K562 (cell line): ENCODE measurements around the gene LRRC25. TPM values are rescaled to one million over a fixed set of nuclear protein-coding genes. Genes with fewer than 3 reads are reported as not detected.

ENCODE experiments used
- ARID2 ChIP-seq: fragments of 450-650 bp; IDR thresholded peaks from 2 replicates; pipeline ENCODE4 v1.6.1; 2017; ENCODE audit warnings: antibody characterized with exemption, mild to moderate bottlenecking
- ATF1 ChIP-seq, 2 experiments: fragments of 450-650 bp in 1 of 2; IDR thresholded peaks; 2 replicates each; pipeline ENCODE4 v1.6.1; 2016; ENCODE audit warnings: missing compliant biosample characterization in 1 of 2, missing genetic modification characterization in 1 of 2
- BRF1 ChIP-seq: IDR thresholded peaks from 3 replicates; pipeline ENCODE4 v1.6.1; 2011; ENCODE audit warnings: borderline replicate concordance, mild to moderate bottlenecking; ENCODE audit not compliant: insufficient read length; ENCODE audit errors: extremely low read depth
- CC2D1A ChIP-seq: fragments of 450-650 bp; IDR thresholded peaks from 2 replicates; pipeline ENCODE4 v1.6.1; 2017; ENCODE audit warnings: mild to moderate bottlenecking
- CTBP1 ChIP-seq: fragments of 450-650 bp; IDR thresholded peaks from 2 replicates; pipeline ENCODE4 v1.6.1; 2016; ENCODE audit warnings: borderline replicate concordance
- DEAF1 ChIP-seq: fragments of 450-650 bp; formaldehyde crosslinking; IDR thresholded peaks from 2 replicates; pipeline ENCODE4 v1.4.0; 2020; ENCODE audit warnings: mild to moderate bottlenecking, moderate library complexity
- DPF2 ChIP-seq: fragments of 450-650 bp; IDR thresholded peaks from 2 replicates; pipeline ENCODE4 v1.6.1; 2016
- HDAC6 ChIP-seq: IDR thresholded peaks from 2 replicates; pipeline ENCODE4 v1.6.1; 2012; ENCODE audit warnings: low read depth, mild to moderate bottlenecking, control low read depth, inconsistent platforms, low read length, moderate library complexity
- MLLT1 ChIP-seq, 2 experiments: fragments of 450-650 bp; IDR thresholded peaks; 2 replicates each; pipeline ENCODE4 v1.6.1; 2016
- NELFE ChIP-seq: IDR thresholded peaks from 2 replicates; pipeline ENCODE4 v1.6.1; 2011; ENCODE audit warnings: mild to moderate bottlenecking; ENCODE audit not compliant: insufficient read depth, insufficient read length
- POU5F1 ChIP-seq: fragments of 150-350 bp; IDR thresholded peaks from 2 replicates; pipeline ENCODE4 v1.6.1; 2014; ENCODE audit warnings: borderline replicate concordance, low read length, low read depth, mild to moderate bottlenecking; ENCODE audit not compliant: partially characterized antibody
- PTRF ChIP-seq: fragments of 450-650 bp; IDR thresholded peaks from 2 replicates; pipeline ENCODE4 v1.6.1; 2016; ENCODE audit warnings: mild to moderate bottlenecking, missing genetic modification characterization, missing compliant biosample characterization
- RBFOX2 ChIP-seq: fragments of 200-400 bp; formaldehyde crosslinking; IDR thresholded peaks from 2 replicates; pipeline ENCODE4 v1.6.1; 2017; ENCODE audit warnings: low read depth, mild to moderate bottlenecking, low read length, moderate library complexity
- RUNX1 ChIP-seq: sonication (generic); IDR thresholded peaks from 2 replicates; pipeline ENCODE4 v1.6.1; 2016; ENCODE audit warnings: antibody characterized with exemption, low read depth
- SMARCE1 ChIP-seq: fragments of 450-650 bp; IDR thresholded peaks from 2 replicates; pipeline ENCODE4 v1.7.1; 2016; ENCODE audit warnings: mild to moderate bottlenecking
- ZNF23 ChIP-seq: fragments of 250-450 bp; sonication (Bioruptor Pico); IDR thresholded peaks from 2 replicates; pipeline ENCODE4 v1.4.0; 2020; ENCODE audit warnings: mild to moderate bottlenecking
- ZNF384 ChIP-seq: IDR thresholded peaks from 2 replicates; pipeline ENCODE4 v1.6.1; 2012; ENCODE audit warnings: low read depth, low read length, improper control_type of control experiment
- ZNF445 ChIP-seq: fragments of 250-450 bp; sonication (Bioruptor Pico); IDR thresholded peaks from 2 replicates; pipeline ENCODE4 v1.4.0; 2020; ENCODE audit warnings: low read depth, mild to moderate bottlenecking, moderate library complexity
- polyA plus RNA-seq, 8 experiments: library from polyadenylated mRNA; depleted of rRNA in 4 of 8; stranded (reverse) in 5 of 8; unstranded in 3 of 8; fragments of >200 nt; fragmentation: Nextera tagmentation in 2 of 8; fragmentation: Illumina TruSeq in 1 of 8; extraction: Ambion mirVana in 2 of 8; extraction: Trizol in 1 of 8; gene quantifications; 2 replicates each; pipeline versions ENCODE4 v1.2.1 to v1.2.3, GENCODE V29; 2011 to 2014; ENCODE audit warnings: inconsistent platforms in 1 of 8, missing spikeins in 1 of 8
- total RNA-seq, 7 experiments: library from RNA; depleted of rRNA in 6 of 7; stranded (reverse); fragments of >200 nt in 6 of 7; fragmentation: Illumina TruSeq in 2 of 7; extraction: Trizol in 2 of 7; gene quantifications; 2 replicates each; pipeline versions ENCODE4 v1.2.1 to v1.2.3, GENCODE V29; 2011 to 2021; ENCODE audit warnings: low replicate concordance in 1 of 7
- TF ChIP-seq, protein P1 (sequence below): fragments of 450-650 bp; IDR thresholded peaks from 2 replicates; pipeline ENCODE4 v1.6.1; 2016; ENCODE audit warnings: mild to moderate bottlenecking
- TF ChIP-seq, protein P2 (sequence below): fragments of 250-450 bp; sonication (Bioruptor Pico); IDR thresholded peaks from 2 replicates; pipeline ENCODE4 v1.8.0; 2022; ENCODE audit warnings: inconsistent platforms

Gene LRRC25
- total and polyA plus RNA-seq, 9 of the 15 experiments (the other 6 are each of a cell fraction or from before 2014, with no cell fraction given), result 0.07 to 0.36 (median 0.10) TPM; not detected in 3

- peak; percentile 62 to 85 for TF ChIP-seq MLLT1 (IDR thresholded peaks at IDR 0.05)
- peak; percentile 84 for TF ChIP-seq CTBP1
- TF ChIP-seq, protein P1, sequence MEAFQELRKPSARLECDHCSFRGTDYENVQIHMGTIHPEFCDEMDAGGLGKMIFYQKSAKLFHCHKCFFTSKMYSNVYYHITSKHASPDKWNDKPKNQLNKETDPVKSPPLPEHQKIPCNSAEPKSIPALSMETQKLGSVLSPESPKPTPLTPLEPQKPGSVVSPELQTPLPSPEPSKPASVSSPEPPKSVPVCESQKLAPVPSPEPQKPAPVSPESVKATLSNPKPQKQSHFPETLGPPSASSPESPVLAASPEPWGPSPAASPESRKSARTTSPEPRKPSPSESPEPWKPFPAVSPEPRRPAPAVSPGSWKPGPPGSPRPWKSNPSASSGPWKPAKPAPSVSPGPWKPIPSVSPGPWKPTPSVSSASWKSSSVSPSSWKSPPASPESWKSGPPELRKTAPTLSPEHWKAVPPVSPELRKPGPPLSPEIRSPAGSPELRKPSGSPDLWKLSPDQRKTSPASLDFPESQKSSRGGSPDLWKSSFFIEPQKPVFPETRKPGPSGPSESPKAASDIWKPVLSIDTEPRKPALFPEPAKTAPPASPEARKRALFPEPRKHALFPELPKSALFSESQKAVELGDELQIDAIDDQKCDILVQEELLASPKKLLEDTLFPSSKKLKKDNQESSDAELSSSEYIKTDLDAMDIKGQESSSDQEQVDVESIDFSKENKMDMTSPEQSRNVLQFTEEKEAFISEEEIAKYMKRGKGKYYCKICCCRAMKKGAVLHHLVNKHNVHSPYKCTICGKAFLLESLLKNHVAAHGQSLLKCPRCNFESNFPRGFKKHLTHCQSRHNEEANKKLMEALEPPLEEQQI, result no peak; the same call in 1 of the 2 replicates
- TF ChIP-seq HDAC6, result no peak
- peak; percentile 81 for TF ChIP-seq RBFOX2
- no peak for TF ChIP-seq ATF1 (CRISPR knock-in tag; IDR thresholded peaks at IDR 0.05)
- peak; percentile 86 for TF ChIP-seq ATF1 (tag; IDR thresholded peaks at IDR 0.05)
- TF ChIP-seq, protein P2, sequence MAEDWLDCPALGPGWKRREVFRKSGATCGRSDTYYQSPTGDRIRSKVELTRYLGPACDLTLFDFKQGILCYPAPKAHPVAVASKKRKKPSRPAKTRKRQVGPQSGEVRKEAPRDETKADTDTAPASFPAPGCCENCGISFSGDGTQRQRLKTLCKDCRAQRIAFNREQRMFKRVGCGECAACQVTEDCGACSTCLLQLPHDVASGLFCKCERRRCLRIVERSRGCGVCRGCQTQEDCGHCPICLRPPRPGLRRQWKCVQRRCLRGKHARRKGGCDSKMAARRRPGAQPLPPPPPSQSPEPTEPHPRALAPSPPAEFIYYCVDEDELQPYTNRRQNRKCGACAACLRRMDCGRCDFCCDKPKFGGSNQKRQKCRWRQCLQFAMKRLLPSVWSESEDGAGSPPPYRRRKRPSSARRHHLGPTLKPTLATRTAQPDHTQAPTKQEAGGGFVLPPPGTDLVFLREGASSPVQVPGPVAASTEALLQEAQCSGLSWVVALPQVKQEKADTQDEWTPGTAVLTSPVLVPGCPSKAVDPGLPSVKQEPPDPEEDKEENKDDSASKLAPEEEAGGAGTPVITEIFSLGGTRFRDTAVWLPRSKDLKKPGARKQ, result no peak
- TF ChIP-seq NELFE, result no peak
- no peak for TF ChIP-seq BRF1
- TF ChIP-seq ZNF384, result peak; percentile 17; the same call in 1 of the 2 replicates
- TF ChIP-seq POU5F1, result no peak
- peak; percentile 91; the same call in 1 of the 2 replicates for TF ChIP-seq CC2D1A
- no peak for TF ChIP-seq ZNF445 (CRISPR knock-in tag)
- no peak for TF ChIP-seq DEAF1 (CRISPR knock-in tag)
- TF ChIP-seq SMARCE1, result peak; percentile 95
- TF ChIP-seq ZNF23 (CRISPR knock-in tag), result 0 out of 2 replicates have a peak, but pooled peaks have one; percentile 23
- 0 out of 2 replicates have a peak, but pooled peaks have one; percentile 60 for TF ChIP-seq PTRF (tag)
- TF ChIP-seq ARID2, result no peak
- peak; percentile 99 for TF ChIP-seq DPF2
- peak; percentile 84 for TF ChIP-seq RUNX1
These were observed 23.4 kb downstream of the LRRC25 start (continued) for GRCh38 chr19:18373892-18374629.
